GM13977 (cell line): Measurements from ENCODE around the gene ACSL6.

Experiments
- DNase-seq: peaks from one replicate; pipeline ENCODE4 v3.0.0; 2012; ENCODE audit warnings: low spot score
- CTCF ChIP-seq: IDR thresholded peaks from 2 replicates; pipeline ENCODE4 v1.5.1; 2012; ENCODE audit warnings: mild to moderate bottlenecking, control low read depth; ENCODE audit not compliant: insufficient read depth; ENCODE audit errors: extremely low read depth, missing control alignments
- in situ Hi-C: fragments of 300-500 bp; cut with MboI; formaldehyde crosslinking; loops from one replicate; pipeline ENCODE4 v1.12.0; 2022; ENCODE audit warnings: low sequenced_read_pairs, low pct_unique_long_range_greater_than_20kb, mixed read lengths, inconsistent platforms; ENCODE audit not compliant: unreplicated experiment

Gene ACSL6

GRCh38 chr5:131983244-131983771, 28.1 kb downstream of the ACSL6 start:
- no peak for TF ChIP-seq CTCF
- no peak for DNase-seq
- in situ Hi-C loops, result no loop called here

GRCh38 chr5:131981516-131981915, 29.9 kb downstream of the ACSL6 start:
- in situ Hi-C loops, result no loop called here
- TF ChIP-seq CTCF, result no peak
- no peak for DNase-seq

GRCh38 chr5:131980696-131981095, 30.8 kb downstream of the ACSL6 start:
- no peak for TF ChIP-seq CTCF
- DNase-seq, result no peak
- in situ Hi-C loops, result no loop called here

GRCh38 chr5:131979816-131980215, 31.6 kb downstream of the ACSL6 start:
- in situ Hi-C loops, result no loop called here
- no peak for DNase-seq
- no peak for TF ChIP-seq CTCF

- in situ Hi-C loops, result no loop called here
- DNase-seq, result no peak
- no peak for TF ChIP-seq CTCF
These were observed 34.2 kb downstream of the ACSL6 start for GRCh38 chr5:131977212-131977604.

GRCh38 chr5:131976414-131977211, 34.8 kb downstream of the ACSL6 start:
- TF ChIP-seq CTCF, result no peak
- in situ Hi-C loops, result no loop called here
- peak; percentile 17 for DNase-seq
